Measurements from ENCODE around the gene UNC80. TPM values are rescaled to one million over a fixed set of nuclear protein-coding genes. Genes with fewer than 3 reads are reported as not detected.

Gene UNC80
- total RNA-seq, 1 donor from 2014 or later: 0.05 TPM

DNA sequence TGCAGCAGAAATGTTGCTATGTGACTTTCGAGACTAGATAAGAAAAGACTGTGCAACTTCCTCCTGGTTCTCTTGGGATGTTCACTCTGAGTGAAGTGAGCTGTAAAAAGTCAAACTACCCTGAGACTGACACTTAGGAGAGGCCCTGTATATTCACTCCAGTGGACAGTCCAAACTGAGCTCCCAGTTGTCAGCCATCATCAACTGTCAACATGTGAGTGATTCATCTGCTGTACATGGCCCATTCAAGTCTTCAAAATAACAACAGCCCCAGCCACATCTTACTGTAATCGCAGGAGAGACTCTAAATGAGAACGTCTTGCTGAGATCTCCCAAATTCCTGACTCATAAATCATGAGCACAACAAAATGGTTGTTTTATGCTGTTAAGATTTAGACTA is 8.5 kb upstream of the UNC80 start:
- no peak overlapping the region for H3K27ac Mint-ChIP-seq (ENCODE audit: unreplicated experiment)
- no peaks in the 10 kb centered on the region for H3K9me3 Mint-ChIP-seq (ENCODE audit: unreplicated experiment)
- TF ChIP-seq, protein P1, sequence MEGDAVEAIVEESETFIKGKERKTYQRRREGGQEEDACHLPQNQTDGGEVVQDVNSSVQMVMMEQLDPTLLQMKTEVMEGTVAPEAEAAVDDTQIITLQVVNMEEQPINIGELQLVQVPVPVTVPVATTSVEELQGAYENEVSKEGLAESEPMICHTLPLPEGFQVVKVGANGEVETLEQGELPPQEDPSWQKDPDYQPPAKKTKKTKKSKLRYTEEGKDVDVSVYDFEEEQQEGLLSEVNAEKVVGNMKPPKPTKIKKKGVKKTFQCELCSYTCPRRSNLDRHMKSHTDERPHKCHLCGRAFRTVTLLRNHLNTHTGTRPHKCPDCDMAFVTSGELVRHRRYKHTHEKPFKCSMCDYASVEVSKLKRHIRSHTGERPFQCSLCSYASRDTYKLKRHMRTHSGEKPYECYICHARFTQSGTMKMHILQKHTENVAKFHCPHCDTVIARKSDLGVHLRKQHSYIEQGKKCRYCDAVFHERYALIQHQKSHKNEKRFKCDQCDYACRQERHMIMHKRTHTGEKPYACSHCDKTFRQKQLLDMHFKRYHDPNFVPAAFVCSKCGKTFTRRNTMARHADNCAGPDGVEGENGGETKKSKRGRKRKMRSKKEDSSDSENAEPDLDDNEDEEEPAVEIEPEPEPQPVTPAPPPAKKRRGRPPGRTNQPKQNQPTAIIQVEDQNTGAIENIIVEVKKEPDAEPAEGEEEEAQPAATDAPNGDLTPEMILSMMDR (IDR thresholded peaks at IDR 0.05; ENCODE audit: unreplicated experiment): no peak
- H3K4me3 Mint-ChIP-seq (ENCODE audit: unreplicated experiment): no peak overlapping the region
- H3K4me1 Mint-ChIP-seq (ENCODE audit: unreplicated experiment): no peaks in the 10 kb centered on the region
- no peak for DNase-seq (ENCODE audit: low spot score)
- no peaks in the 10 kb centered on the region for H3K36me3 Mint-ChIP-seq (ENCODE audit: low read depth, unreplicated experiment)
- peaks cover 6% of the 10 kb centered on the region for H3K27me3 Mint-ChIP-seq (ENCODE audit: unreplicated experiment)

DNA sequence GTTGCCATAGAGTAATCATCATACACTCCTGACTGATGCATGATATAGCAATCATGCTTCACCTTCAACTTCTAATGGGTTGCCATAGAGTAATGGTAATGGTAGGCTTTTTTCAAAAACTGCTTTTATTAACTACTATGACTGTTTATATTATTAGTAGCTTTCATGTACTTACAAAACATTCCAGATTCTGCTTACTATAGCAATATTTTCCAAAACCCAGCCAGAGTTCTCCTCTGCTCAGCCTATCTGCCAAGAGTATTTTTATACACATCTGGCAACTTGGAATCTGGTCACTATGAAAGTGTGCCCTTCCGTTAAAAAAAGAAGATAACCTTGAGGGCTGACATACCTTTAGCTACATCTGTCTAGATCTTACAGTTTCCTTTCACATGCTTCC is 5.0 kb upstream of the UNC80 start:
- no peak overlapping the region for H3K27ac Mint-ChIP-seq (ENCODE audit: unreplicated experiment)
- H3K9me3 Mint-ChIP-seq (ENCODE audit: unreplicated experiment): no peaks in the 10 kb centered on the region
- no peaks in the 10 kb centered on the region for H3K36me3 Mint-ChIP-seq (ENCODE audit: low read depth, unreplicated experiment)
- TF ChIP-seq, protein P1 (IDR thresholded peaks at IDR 0.05; ENCODE audit: unreplicated experiment): no peak
- no peak for DNase-seq (ENCODE audit: low spot score)
- no peaks in the 10 kb centered on the region for H3K4me1 Mint-ChIP-seq (ENCODE audit: unreplicated experiment)
- peaks cover 3% of the 10 kb centered on the region for H3K27me3 Mint-ChIP-seq (ENCODE audit: unreplicated experiment)
- H3K4me3 Mint-ChIP-seq (ENCODE audit: unreplicated experiment): no peak overlapping the region

DNA sequence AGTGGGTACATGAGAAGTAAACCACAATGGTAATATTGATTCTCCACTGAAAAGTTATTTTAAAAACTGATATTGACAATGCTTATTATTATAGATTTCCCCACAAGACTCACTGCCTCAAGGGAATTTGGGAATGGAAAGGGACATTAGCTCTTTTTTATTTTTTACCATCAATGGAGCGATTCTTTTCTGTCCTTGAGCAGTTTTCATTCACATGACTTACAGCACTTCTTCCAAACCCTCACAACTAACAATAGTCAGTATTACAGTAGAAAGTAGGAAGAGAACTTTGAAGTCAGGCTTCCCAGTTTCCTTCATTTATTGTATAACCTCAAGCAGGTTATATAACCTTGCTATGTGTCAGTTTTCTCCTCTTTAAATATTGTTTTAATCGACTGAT is 4.3 kb upstream of the UNC80 start:
- Mint-ChIP-seq H3K4me3 (ENCODE audit: unreplicated experiment) (no peak overlapping the region), H3K9me3 (ENCODE audit: unreplicated experiment) (no peaks in the 10 kb centered on the region), H3K27me3 (ENCODE audit: unreplicated experiment) (peaks cover 3% of the 10 kb centered on the region), H3K4me1 (ENCODE audit: unreplicated experiment) (no peaks in the 10 kb centered on the region), H3K27ac (ENCODE audit: unreplicated experiment) (no peak overlapping the region), H3K36me3 (ENCODE audit: low read depth, unreplicated experiment) (no peaks in the 10 kb centered on the region)
- TF ChIP-seq, protein P1 (IDR thresholded peaks at IDR 0.05; ENCODE audit: unreplicated experiment): no peak
- DNase-seq (ENCODE audit: low spot score): no peak

DNA sequence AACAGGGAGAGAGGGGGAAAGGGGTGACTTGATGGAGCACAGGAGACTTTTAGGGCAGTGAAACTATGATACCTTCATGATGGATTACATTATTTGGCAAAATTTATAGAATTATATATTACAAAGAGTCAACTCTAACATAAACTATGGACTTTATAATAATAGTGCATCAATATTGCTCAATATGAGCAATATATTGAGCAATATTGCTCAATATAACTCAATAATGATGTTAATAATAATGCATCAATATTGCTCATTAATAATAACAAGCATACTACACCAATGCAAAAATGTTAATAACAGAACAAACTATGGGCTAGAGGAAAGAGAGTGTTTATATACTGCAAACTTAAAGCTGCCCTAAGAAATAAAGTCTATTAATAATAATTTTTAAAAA is 3.1 kb upstream of the UNC80 start:
- Mint-ChIP-seq H3K36me3 (ENCODE audit: low read depth, unreplicated experiment) (no peaks in the 10 kb centered on the region), H3K27ac (ENCODE audit: unreplicated experiment) (no peak overlapping the region), H3K4me3 (ENCODE audit: unreplicated experiment) (no peak overlapping the region), H3K27me3 (ENCODE audit: unreplicated experiment) (no peaks in the 10 kb centered on the region), H3K4me1 (ENCODE audit: unreplicated experiment) (no peaks in the 10 kb centered on the region), H3K9me3 (ENCODE audit: unreplicated experiment) (no peaks in the 10 kb centered on the region)
- TF ChIP-seq, protein P1 (IDR thresholded peaks at IDR 0.05; ENCODE audit: unreplicated experiment): no peak
- DNase-seq (ENCODE audit: low spot score): no peak

DNA sequence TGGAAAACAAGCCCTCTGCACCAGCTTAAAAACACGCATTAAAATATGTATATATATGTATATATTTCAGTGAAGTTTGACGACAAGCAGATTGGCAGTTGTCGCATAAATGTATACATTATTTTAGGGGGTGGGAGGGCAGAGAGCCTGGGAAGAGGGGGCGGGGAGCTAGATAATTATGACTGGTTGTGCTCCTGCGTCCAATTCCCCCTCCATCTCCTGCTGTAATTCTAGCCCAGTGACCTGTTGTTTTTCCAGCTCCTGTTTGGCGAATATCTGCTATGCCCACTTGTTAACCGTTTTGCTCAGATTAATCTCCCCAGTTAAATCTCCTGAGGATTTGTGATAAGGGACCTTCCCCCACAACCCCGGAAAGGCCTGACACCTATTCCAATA is 656 bp downstream of the UNC80 start:
- peak overlapping the region; percentile 67 for H3K4me3 Mint-ChIP-seq (ENCODE audit: unreplicated experiment)
- H3K36me3 Mint-ChIP-seq (ENCODE audit: low read depth, unreplicated experiment): no peaks in the 10 kb centered on the region
- TF ChIP-seq, protein P1 (IDR thresholded peaks at IDR 0.05; ENCODE audit: unreplicated experiment): no peak
- no peak overlapping the region for H3K27ac Mint-ChIP-seq (ENCODE audit: unreplicated experiment)
- DNase-seq (ENCODE audit: low spot score): no peak
- H3K9me3 Mint-ChIP-seq (ENCODE audit: unreplicated experiment): no peaks in the 10 kb centered on the region
- no peaks in the 10 kb centered on the region for H3K4me1 Mint-ChIP-seq (ENCODE audit: unreplicated experiment)
- H3K27me3 Mint-ChIP-seq (ENCODE audit: unreplicated experiment): no peaks in the 10 kb centered on the region
